MM.1S (cell line): Measurements from ENCODE around the gene GSG1.

Experiments used
- DNase-seq: peaks from one replicate; pipeline ENCODE4 v3.0.0-alpha.2; 2015
- H2AFZ ChIP-seq: fragments of 300-600 bp; sonication (generic); 2 replicates; pipeline ENCODE4 v1.6.0; 2016; ENCODE audit warnings: antibody characterized with exemption, low read length
- H3F3A ChIP-seq: fragments of 300-600 bp; sonication (generic); 2 replicates; pipeline ENCODE4 v1.6.1; 2016; ENCODE audit warnings: mild to moderate bottlenecking, antibody characterized with exemption, low read length, moderate library complexity, mixed read lengths; ENCODE audit not compliant: insufficient read depth
- H3K27ac ChIP-seq: fragments of 300-600 bp; sonication (generic); 2 replicates; pipeline ENCODE4 v1.5.1; 2016; ENCODE audit warnings: mild to moderate bottlenecking, low read length
- H3K27me3 ChIP-seq: fragments of 300-600 bp; sonication (generic); replicated peaks from 2 replicates; pipeline ENCODE4 v1.6.0; 2016; ENCODE audit warnings: low read length; ENCODE audit not compliant: insufficient read depth
- H3K36me3 ChIP-seq: fragments of 300-600 bp; sonication (generic); replicated peaks from 2 replicates; pipeline ENCODE4 v1.6.1; 2016; ENCODE audit warnings: mild to moderate bottlenecking, low read length, mixed read lengths; ENCODE audit not compliant: insufficient read depth
- H3K4me1 ChIP-seq: fragments of 300-600 bp; sonication (generic); 2 replicates; pipeline ENCODE4 v1.6.1; 2016; ENCODE audit warnings: low read length, mixed read lengths
- H3K4me2 ChIP-seq: fragments of 300-600 bp; sonication (generic); 2 replicates; pipeline ENCODE4 v1.6.0; 2016; ENCODE audit warnings: low read depth, low read length
- H3K4me3 ChIP-seq: fragments of 300-600 bp; sonication (generic); 2 replicates; pipeline ENCODE4 v1.5.1; 2016; ENCODE audit warnings: low read length, mixed read lengths
- H3K79me2 ChIP-seq: fragments of 300-600 bp; sonication (generic); 2 replicates; pipeline ENCODE4 v1.6.1; 2016; ENCODE audit warnings: mixed run types, low read length, mixed read lengths
- H3K9ac ChIP-seq: fragments of 300-600 bp; sonication (generic); 2 replicates; pipeline ENCODE4 v1.6.1; 2016; ENCODE audit warnings: low read length, mixed read lengths
- H3K9me2 ChIP-seq: fragments of 300-600 bp; sonication (generic); replicated peaks from 2 replicates; pipeline ENCODE4 v1.6.1; 2016; ENCODE audit warnings: mild to moderate bottlenecking, low read length, mixed read lengths; ENCODE audit not compliant: insufficient read depth
- H3K9me3 ChIP-seq: fragments of 300-600 bp; sonication (generic); replicated peaks from 2 replicates; pipeline ENCODE4 v1.6.1; 2016; ENCODE audit warnings: mild to moderate bottlenecking, low read length, mixed read lengths; ENCODE audit not compliant: insufficient read depth
- H4K20me1 ChIP-seq: fragments of 300-600 bp; sonication (generic); 2 replicates; pipeline ENCODE4 v1.6.1; 2016; ENCODE audit warnings: mild to moderate bottlenecking, low read length, moderate library complexity, mixed read lengths; ENCODE audit not compliant: insufficient read depth
- CTCF ChIP-seq: fragments of 300-600 bp; sonication (generic); IDR thresholded peaks from 2 replicates; pipeline ENCODE4 v1.5.1; 2016; ENCODE audit warnings: antibody characterized with exemption, low read length, mixed read lengths
- EZH2 ChIP-seq: fragments of 300-600 bp; sonication (generic); optimal IDR thresholded peaks from 2 replicates; pipeline ENCODE3; 2017; ENCODE audit warnings: low read depth, mild to moderate bottlenecking, antibody characterized with exemption, low read length, mixed read lengths
- EZH2phosphoT487 ChIP-seq: fragments of 300-600 bp; sonication (generic); IDR thresholded peaks from 2 replicates; pipeline ENCODE4 v1.6.1; 2018; ENCODE audit warnings: antibody characterized with exemption, low read length

Gene GSG1

GRCh38 chr12:13049816-13050215, 53.7 kb downstream of the GSG1 start:
- H2AFZ ChIP-seq, result no peak overlapping the region
- H3K9me3 ChIP-seq, result no peaks in the 10 kb centered on the region
- H3K9ac ChIP-seq, result no peak overlapping the region
- no peak overlapping the region for H3K27ac ChIP-seq
- no peaks in the 10 kb centered on the region for H4K20me1 ChIP-seq
- no peaks in the 10 kb centered on the region for H3K36me3 ChIP-seq
- TF ChIP-seq EZH2phosphoT487 (no peak), EZH2 (no peak), CTCF (no peak)
- peaks cover 20% of the 10 kb centered on the region for H3K4me1 ChIP-seq
- H3K9me2 ChIP-seq, result no peaks in the 10 kb centered on the region
- H3F3A ChIP-seq, result peaks cover 5% of the 10 kb centered on the region; the same call in 1 of the 2 replicates
- H3K4me2 ChIP-seq, result no peak overlapping the region
- peaks cover 15% of the 10 kb centered on the region; the same call in 1 of the 2 replicates for H3K79me2 ChIP-seq
- H3K27me3 ChIP-seq, result no peaks in the 10 kb centered on the region
- no peak for DNase-seq
- H3K4me3 ChIP-seq, result no peak overlapping the region

- Histone ChIP-seq H3K79me2 (peaks cover 15% of the 10 kb centered on the region; the same call in 1 of the 2 replicates), H3K4me2 (no peak overlapping the region)
Measured at GRCh38 chr12:13046964-13047363, 56.5 kb downstream of the GSG1 start.

GRCh38 chr12:13045816-13046215, 57.7 kb downstream of the GSG1 start:
- TF ChIP-seq EZH2phosphoT487 (no peak), CTCF (no peak), EZH2 (no peak)
- no peaks in the 10 kb centered on the region for H3K36me3 ChIP-seq
- no peak for DNase-seq

More at GRCh38 chr12:13046964-13047363, 56.5 kb downstream of the GSG1 start:
- no peak overlapping the region for H3K9ac ChIP-seq
- H3K36me3 ChIP-seq, result no peaks in the 10 kb centered on the region
- no peak overlapping the region for H3K4me3 ChIP-seq
- DNase-seq, result no peak
- no peaks in the 10 kb centered on the region for H4K20me1 ChIP-seq
- H2AFZ ChIP-seq, result no peak overlapping the region
- H3K9me2 ChIP-seq, result no peaks in the 10 kb centered on the region
- H3K27me3 ChIP-seq, result no peaks in the 10 kb centered on the region
- TF ChIP-seq CTCF (no peak), EZH2 (no peak), EZH2phosphoT487 (no peak)
- peaks cover 12% of the 10 kb centered on the region for H3K4me1 ChIP-seq
- H3F3A ChIP-seq, result no peaks in the 10 kb centered on the region
- no peaks in the 10 kb centered on the region for H3K9me3 ChIP-seq
- H3K27ac ChIP-seq, result no peak overlapping the region

More at GRCh38 chr12:13045816-13046215, 57.7 kb downstream of the GSG1 start:
- Histone ChIP-seq H3K79me2 (peaks cover 7% of the 10 kb centered on the region; the same call in 1 of the 2 replicates), H3K4me2 (no peak overlapping the region), H3K27me3 (no peaks in the 10 kb centered on the region), H4K20me1 (no peaks in the 10 kb centered on the region), H3K9ac (no peak overlapping the region), H3K4me3 (no peak overlapping the region), H3K9me3 (no peaks in the 10 kb centered on the region), H3K27ac (no peak overlapping the region), H2AFZ (no peak overlapping the region), H3K4me1 (peaks cover 1% of the 10 kb centered on the region; the same call in 1 of the 2 replicates), H3F3A (no peaks in the 10 kb centered on the region), H3K9me2 (no peaks in the 10 kb centered on the region)
